Measurements from ENCODE around the gene CELSR2.

Gene CELSR2

DNA sequence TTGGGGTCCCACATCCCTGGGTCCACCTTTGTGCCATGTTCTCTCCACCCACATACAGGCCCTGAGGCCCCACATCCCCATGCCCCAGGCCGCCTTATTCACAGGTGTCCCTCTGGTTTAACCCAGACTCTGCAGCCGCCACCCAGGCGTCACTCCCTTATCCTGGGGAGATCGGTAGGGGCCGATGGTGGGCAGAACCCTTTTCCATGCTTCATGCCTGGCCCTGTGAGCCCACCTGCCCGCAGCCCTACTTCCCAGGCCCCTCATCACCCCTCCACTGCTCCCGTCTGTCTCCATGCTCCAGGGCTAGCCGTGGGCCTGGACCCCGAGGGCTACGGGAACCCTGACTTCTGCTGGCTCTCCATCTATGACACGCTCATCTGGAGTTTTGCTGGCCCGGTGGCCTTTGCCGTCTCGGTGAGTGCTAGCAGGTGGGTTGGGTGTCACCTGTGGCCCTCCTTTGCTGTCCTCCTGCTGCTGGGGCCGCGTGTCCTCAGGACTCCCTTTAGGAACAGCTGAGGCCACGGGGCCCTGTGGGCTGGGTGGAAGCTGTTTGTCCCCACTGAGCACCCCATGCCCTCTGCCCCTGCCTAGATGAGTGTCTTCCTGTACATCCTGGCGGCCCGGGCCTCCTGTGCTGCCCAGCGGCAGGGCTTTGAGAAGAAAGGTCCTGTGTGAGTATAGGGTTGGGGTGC is 21.4 kb downstream of the CELSR2 start:
- no peak overlapping the region for H3K4me3 ChIP-seq (ENCODE audit: low read length)
- peaks cover 5% of the 10 kb centered on the region; the same call in 1 of the 2 replicates for H3K4me1 ChIP-seq (ENCODE audit: control insufficient read depth, low read length)
- no peak overlapping the region for H3K27ac ChIP-seq (ENCODE audit: low read depth, low read length)
- TF ChIP-seq EZH2phosphoT487 (IDR thresholded peaks at IDR 0.05; ENCODE audit: borderline replicate concordance, low read length): no peak
- TF ChIP-seq, protein P1, sequence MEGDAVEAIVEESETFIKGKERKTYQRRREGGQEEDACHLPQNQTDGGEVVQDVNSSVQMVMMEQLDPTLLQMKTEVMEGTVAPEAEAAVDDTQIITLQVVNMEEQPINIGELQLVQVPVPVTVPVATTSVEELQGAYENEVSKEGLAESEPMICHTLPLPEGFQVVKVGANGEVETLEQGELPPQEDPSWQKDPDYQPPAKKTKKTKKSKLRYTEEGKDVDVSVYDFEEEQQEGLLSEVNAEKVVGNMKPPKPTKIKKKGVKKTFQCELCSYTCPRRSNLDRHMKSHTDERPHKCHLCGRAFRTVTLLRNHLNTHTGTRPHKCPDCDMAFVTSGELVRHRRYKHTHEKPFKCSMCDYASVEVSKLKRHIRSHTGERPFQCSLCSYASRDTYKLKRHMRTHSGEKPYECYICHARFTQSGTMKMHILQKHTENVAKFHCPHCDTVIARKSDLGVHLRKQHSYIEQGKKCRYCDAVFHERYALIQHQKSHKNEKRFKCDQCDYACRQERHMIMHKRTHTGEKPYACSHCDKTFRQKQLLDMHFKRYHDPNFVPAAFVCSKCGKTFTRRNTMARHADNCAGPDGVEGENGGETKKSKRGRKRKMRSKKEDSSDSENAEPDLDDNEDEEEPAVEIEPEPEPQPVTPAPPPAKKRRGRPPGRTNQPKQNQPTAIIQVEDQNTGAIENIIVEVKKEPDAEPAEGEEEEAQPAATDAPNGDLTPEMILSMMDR (IDR thresholded peaks at IDR 0.05; ENCODE audit: low read depth, low read length, poor library complexity, severe bottlenecking): no peak
- no peaks in the 10 kb centered on the region for H3K9me3 ChIP-seq (ENCODE audit: control insufficient read depth, insufficient read depth, low read length)
- no peak overlapping the region for H3K4me2 ChIP-seq (ENCODE audit: low read length)
- no peaks in the 10 kb centered on the region for H3K79me2 ChIP-seq (ENCODE audit: control insufficient read depth, low read length)
- no peaks in the 10 kb centered on the region for H3K27me3 ChIP-seq (ENCODE audit: control insufficient read depth, low read length)
- no peaks in the 10 kb centered on the region for H3K9me2 ChIP-seq (replicated peaks; ENCODE audit: control insufficient read depth, low read length)
- H4K20me1 ChIP-seq (ENCODE audit: control insufficient read depth, insufficient read depth, low read depth, low read length): no peaks in the 10 kb centered on the region
- H3F3A ChIP-seq (ENCODE audit: control insufficient read depth, insufficient read depth): no peaks in the 10 kb centered on the region
- H3K36me3 ChIP-seq (ENCODE audit: control insufficient read depth, low read length): no peaks in the 10 kb centered on the region

DNA sequence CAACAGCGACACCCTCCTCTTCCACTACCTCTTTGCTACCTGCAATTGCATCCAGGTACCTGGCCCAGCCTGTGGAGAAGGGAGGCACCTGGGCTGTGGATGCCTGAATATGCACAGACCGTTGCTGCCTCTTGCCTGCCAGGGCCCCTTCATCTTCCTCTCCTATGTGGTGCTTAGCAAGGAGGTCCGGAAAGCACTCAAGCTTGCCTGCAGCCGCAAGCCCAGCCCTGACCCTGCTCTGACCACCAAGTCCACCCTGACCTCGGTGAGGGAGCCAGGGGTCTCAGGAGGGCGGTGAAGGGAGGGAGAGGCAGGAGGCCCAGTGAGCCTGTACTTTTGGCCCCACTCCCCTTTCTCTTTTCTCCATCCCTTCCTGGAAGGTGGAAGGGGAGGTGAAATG is 22.1 kb downstream of the CELSR2 start:
- Histone ChIP-seq H3K27ac (ENCODE audit: low read depth, low read length) (no peak overlapping the region), H3K9me2 (replicated peaks; ENCODE audit: control insufficient read depth, low read length) (no peaks in the 10 kb centered on the region), H4K20me1 (ENCODE audit: control insufficient read depth, insufficient read depth, low read depth, low read length) (no peaks in the 10 kb centered on the region), H3K36me3 (ENCODE audit: control insufficient read depth, low read length) (no peaks in the 10 kb centered on the region), H3K9me3 (ENCODE audit: control insufficient read depth, insufficient read depth, low read length) (no peaks in the 10 kb centered on the region), H3K79me2 (ENCODE audit: control insufficient read depth, low read length) (no peaks in the 10 kb centered on the region), H3F3A (ENCODE audit: control insufficient read depth, insufficient read depth) (no peaks in the 10 kb centered on the region), H3K4me1 (ENCODE audit: control insufficient read depth, low read length) (peaks cover 5% of the 10 kb centered on the region; the same call in 1 of the 2 replicates), H3K4me2 (ENCODE audit: low read length) (no peak overlapping the region), H3K27me3 (ENCODE audit: control insufficient read depth, low read length) (no peaks in the 10 kb centered on the region), H3K4me3 (ENCODE audit: low read length) (no peak overlapping the region)
- TF ChIP-seq EZH2phosphoT487 (IDR thresholded peaks at IDR 0.05; ENCODE audit: borderline replicate concordance, low read length): no peak
- TF ChIP-seq, protein P1 (IDR thresholded peaks at IDR 0.05; ENCODE audit: low read depth, low read length, poor library complexity, severe bottlenecking): no peak

DNA sequence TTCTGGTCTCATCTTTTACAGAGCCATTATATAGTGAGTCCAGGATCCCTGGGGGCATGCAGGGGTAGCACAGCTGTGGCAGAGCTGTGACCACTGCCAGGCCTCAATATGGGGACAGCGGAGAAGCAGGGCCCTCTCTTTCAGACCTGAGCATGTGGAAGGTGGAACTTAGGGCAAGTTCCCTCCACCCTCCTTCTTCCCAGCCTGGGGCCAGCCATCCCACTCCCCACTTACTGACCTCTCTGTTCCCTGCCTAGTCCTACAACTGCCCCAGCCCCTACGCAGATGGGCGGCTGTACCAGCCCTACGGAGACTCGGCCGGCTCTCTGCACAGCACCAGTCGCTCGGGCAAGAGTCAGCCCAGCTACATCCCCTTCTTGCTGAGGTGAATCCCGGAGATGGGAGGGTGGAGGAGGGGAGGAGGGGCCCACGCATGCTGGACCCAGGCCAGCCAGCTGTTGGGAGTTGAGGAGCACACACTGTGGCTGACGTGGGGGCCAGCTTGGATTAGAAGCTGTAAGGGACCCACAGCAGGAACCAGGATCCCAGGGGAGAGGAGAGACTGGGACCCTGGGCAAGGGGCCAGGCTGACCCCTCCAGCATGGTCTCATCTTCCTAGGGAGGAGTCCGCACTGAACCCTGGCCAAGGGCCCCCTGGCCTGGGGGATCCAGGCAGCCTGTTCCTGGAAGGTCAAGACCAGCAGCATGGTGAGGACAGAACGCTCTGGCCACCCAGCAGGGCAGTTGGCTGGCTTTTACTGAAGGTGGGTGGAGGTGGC is 22.9 kb downstream of the CELSR2 start:
- TF ChIP-seq, protein P1 (IDR thresholded peaks at IDR 0.05; ENCODE audit: low read depth, low read length, poor library complexity, severe bottlenecking): no peak
- TF ChIP-seq EZH2phosphoT487 (IDR thresholded peaks at IDR 0.05; ENCODE audit: borderline replicate concordance, low read length): no peak
- Histone ChIP-seq H3K4me2 (ENCODE audit: low read length) (no peak overlapping the region), H3K9me2 (replicated peaks; ENCODE audit: control insufficient read depth, low read length) (no peaks in the 10 kb centered on the region), H3K4me3 (ENCODE audit: low read length) (no peak overlapping the region), H3K27me3 (ENCODE audit: control insufficient read depth, low read length) (no peaks in the 10 kb centered on the region), H4K20me1 (ENCODE audit: control insufficient read depth, insufficient read depth, low read depth, low read length) (no peaks in the 10 kb centered on the region), H3F3A (ENCODE audit: control insufficient read depth, insufficient read depth) (no peaks in the 10 kb centered on the region), H3K4me1 (ENCODE audit: control insufficient read depth, low read length) (peaks cover 7% of the 10 kb centered on the region), H3K79me2 (ENCODE audit: control insufficient read depth, low read length) (no peaks in the 10 kb centered on the region), H3K27ac (ENCODE audit: low read depth, low read length) (no peak overlapping the region), H3K36me3 (ENCODE audit: control insufficient read depth, low read length) (no peaks in the 10 kb centered on the region), H3K9me3 (ENCODE audit: control insufficient read depth, insufficient read depth, low read length) (no peaks in the 10 kb centered on the region)
